ENCODE results near the gene GABRB1.

DNA sequence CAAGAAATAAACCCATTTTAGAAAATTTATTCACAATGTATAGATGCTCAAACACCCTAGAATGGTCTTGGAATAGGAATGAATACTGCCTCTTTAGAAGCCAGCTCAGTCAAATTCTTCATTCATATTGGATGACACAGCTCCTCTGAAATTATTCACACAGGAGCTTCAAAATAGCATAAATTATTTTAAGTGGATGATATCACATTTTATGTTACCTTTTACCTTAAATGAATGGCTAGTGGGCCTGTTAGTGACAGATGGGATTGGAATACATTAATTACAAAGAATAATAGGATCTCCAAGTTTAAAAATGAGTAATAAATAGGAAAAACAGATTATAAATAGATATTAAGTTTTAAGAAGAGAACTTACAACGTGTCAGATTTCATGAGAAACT is 184.4 kb downstream of the GABRB1 start:
- TF ChIP-seq CTCF (IDR thresholded peaks at IDR 0.05; ENCODE audit: low read length): no peak
- TF ChIP-seq EZH2 (IDR thresholded peaks at IDR 0.05; ENCODE audit: borderline replicate concordance, low read length): no peak
